ENCODE data around the gene DUSP22.

DNA sequence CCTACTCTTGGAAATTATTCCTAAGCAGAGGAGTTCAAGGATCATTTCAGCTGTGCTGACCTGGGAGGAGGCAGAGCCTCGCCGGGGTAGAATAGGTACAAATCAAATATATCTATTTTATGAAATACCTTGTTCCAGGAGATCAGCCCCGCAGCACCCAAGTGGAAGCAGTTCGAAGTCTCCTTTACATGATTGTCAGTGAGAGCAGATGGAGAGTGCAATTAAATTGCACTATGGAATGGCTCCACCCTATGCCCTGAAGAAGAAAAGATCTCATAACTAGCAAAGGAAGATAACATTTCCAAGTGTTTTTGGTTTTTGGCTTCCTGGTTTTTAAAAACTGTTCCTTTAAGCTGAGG, 31.4 kb downstream of the DUSP22 start:
- TF ChIP-seq EZH2 (IDR thresholded peaks at IDR 0.05; ENCODE audit: borderline replicate concordance, insufficient read depth, low read depth, low read length, poor library complexity, severe bottlenecking): no peak
- TF ChIP-seq, protein P1, sequence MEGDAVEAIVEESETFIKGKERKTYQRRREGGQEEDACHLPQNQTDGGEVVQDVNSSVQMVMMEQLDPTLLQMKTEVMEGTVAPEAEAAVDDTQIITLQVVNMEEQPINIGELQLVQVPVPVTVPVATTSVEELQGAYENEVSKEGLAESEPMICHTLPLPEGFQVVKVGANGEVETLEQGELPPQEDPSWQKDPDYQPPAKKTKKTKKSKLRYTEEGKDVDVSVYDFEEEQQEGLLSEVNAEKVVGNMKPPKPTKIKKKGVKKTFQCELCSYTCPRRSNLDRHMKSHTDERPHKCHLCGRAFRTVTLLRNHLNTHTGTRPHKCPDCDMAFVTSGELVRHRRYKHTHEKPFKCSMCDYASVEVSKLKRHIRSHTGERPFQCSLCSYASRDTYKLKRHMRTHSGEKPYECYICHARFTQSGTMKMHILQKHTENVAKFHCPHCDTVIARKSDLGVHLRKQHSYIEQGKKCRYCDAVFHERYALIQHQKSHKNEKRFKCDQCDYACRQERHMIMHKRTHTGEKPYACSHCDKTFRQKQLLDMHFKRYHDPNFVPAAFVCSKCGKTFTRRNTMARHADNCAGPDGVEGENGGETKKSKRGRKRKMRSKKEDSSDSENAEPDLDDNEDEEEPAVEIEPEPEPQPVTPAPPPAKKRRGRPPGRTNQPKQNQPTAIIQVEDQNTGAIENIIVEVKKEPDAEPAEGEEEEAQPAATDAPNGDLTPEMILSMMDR (IDR thresholded peaks at IDR 0.05): no peak
